Ovary (tissue), 9 donors: Measurements from ENCODE around the gene ATRNL1. TPM values are rescaled to one million over a fixed set of nuclear protein-coding genes. Genes with fewer than 3 reads are reported as not detected.
"Not testable (repeated sequence)": the region's sequence is repeated elsewhere in the genome, so short reads cannot be mapped to it uniquely, and the experiment has no call there.

Experiments used
- DNase-seq, 5 donors: peaks; one replicate each; pipeline ENCODE4 v3.0.0-alpha.2; 2019 to 2020
- H3K27ac ChIP-seq, 2 donors: fragments of 200-600 bp; one replicate each; pipeline versions ENCODE4 v1.5.1 to v1.8.0; 2019 to 2022
- H3K27me3 ChIP-seq: fragments of 200-600 bp; one replicate; pipeline ENCODE4 v1.8.0; 2022
- H3K36me3 ChIP-seq: fragments of 200-600 bp; sonication (generic); one replicate; pipeline ENCODE4 v1.5.1; 2019
- H3K4me1 ChIP-seq: one replicate; pipeline ENCODE4 v1.8.1; 2013; ENCODE audit warnings: mild to moderate bottlenecking, moderate library complexity; ENCODE audit not compliant: insufficient read depth
- H3K4me3 ChIP-seq: fragments of 200-600 bp; sonication (generic); one replicate; pipeline ENCODE4 v1.5.1; 2017
- H3K9me3 ChIP-seq, 2 donors: fragments of 200-600 bp in 1 of 2; sonication (generic) in 1 of 2; one replicate each; pipeline versions ENCODE4 v1.5.1 to v1.8.1; 2013 to 2019; ENCODE audit warnings: mild to moderate bottlenecking in 1 of 2, moderate library complexity in 1 of 2
- EP300 ChIP-seq: sonication (generic); formaldehyde crosslinking; IDR thresholded peaks from one replicate; pipeline ENCODE4 v1.6.1; 2017; ENCODE audit warnings: antibody characterized with exemption
- POLR2A ChIP-seq: fragments of 450-650 bp; IDR thresholded peaks from one replicate; pipeline ENCODE4 v1.6.1; 2017; ENCODE audit warnings: antibody characterized with exemption, mild to moderate bottlenecking, moderate library complexity
- WGBS, 3 donors: extraction: QIAGEN DNeasy Blood & Tissue Kit in 1 of 3; methylation state at CpG; one replicate each; pipeline versions ENCODE4 v1.1.5 to v1.1.7; 2013 to 2017; 5-methylcytosine and 5-hydroxymethylcytosine counted together
- intact Hi-C, 4 donors: fragments of 100-400 bp; cut with DNase I; formaldehyde crosslinking; loops; one replicate each; pipeline versions ENCODE4 v1.11.0 to v1.15.1; 2022 to 2023
- polyA plus RNA-seq, 2 donors: library from polyadenylated mRNA; stranded (reverse); fragments of 200-250 nt in 1 of 2; fragments of 350-450 nt in 1 of 2; fragmentation: Illumina TruSeq in 1 of 2; extraction: RNeasy Lipid Tissue Mini Kit (QIAGEN cat#74804) in 1 of 2; gene quantifications; one replicate each; pipeline ENCODE4 v1.2.3, GENCODE V29; 2013 to 2014
- total RNA-seq, 7 donors: library from RNA; depleted of rRNA in 2 of 7; stranded (reverse); fragments of >200 nt in 2 of 7; fragmentation: NEBNext Ultra II Directional in 3 of 7; extraction: Animal tissue kit (Norgen Biotek cat#: 25700) in 3 of 7; gene quantifications; one replicate each; pipeline versions ENCODE4 v1.1.0 to v1.2.4, GENCODE V29; 2016 to 2023
- TF ChIP-seq, protein P1 (sequence below), 3 donors: fragments of 450-650 bp in 2 of 3; fragments of 200-600 bp in 1 of 3; IDR thresholded peaks; one replicate each; pipeline versions ENCODE4 v1.5.1 to v1.8.0; 2016 to 2022; ENCODE audit warnings: antibody characterized with exemption in 3 of 3, mild to moderate bottlenecking in 1 of 3
- donor health status: DM: no; HTN: no; CAD: no; lungs with moderate emphysema.
- donor health status: DM: no; HTN: no; CAD: no.
- donor health status: Bipolar disorder and iron deficiency.
- donor health status: DM: yes; HTN: yes; CAD: no.
- donor health status: DM: no; HTN: no; CAD: no.
- donor health status: DM: yes; HTN: yes; CAD: no.

ATRNL1 gene
- total and polyA plus RNA-seq, 9 donors: 8.1 to 119 (median 77.8) TPM

DNA sequence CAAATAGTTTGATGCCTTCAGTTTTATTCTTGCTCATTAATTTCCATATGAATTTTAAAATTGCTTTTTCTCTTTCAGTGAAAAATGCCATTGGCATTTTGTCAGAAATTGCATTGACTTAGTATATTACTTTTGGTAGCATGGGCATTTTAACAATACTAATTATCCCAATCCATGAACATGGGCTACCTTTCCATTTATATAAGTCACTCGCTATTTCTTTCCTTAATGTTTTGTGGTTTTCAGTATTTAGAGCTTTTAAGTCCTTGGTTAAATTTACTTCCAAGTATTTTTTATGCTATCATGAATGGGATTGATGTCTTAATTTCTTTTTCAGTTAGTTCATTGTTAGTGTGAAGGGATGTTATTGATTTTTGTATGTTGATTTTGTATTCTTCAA, 297.4 kb downstream of the ATRNL1 start:
- Histone ChIP-seq H3K4me1 (no peaks in the 10 kb centered on the region), H3K27me3 (no peaks in the 10 kb centered on the region), H3K27ac (no peak overlapping the region), H3K9me3 (no peaks in the 10 kb centered on the region), H3K36me3 (no peaks in the 10 kb centered on the region), H3K4me3 (no peak overlapping the region)
- 94 to 100% (median 95%) methylated on average over 1 of the region's 1 CpG for WGBS, 3 donors
- TF ChIP-seq, protein P1, sequence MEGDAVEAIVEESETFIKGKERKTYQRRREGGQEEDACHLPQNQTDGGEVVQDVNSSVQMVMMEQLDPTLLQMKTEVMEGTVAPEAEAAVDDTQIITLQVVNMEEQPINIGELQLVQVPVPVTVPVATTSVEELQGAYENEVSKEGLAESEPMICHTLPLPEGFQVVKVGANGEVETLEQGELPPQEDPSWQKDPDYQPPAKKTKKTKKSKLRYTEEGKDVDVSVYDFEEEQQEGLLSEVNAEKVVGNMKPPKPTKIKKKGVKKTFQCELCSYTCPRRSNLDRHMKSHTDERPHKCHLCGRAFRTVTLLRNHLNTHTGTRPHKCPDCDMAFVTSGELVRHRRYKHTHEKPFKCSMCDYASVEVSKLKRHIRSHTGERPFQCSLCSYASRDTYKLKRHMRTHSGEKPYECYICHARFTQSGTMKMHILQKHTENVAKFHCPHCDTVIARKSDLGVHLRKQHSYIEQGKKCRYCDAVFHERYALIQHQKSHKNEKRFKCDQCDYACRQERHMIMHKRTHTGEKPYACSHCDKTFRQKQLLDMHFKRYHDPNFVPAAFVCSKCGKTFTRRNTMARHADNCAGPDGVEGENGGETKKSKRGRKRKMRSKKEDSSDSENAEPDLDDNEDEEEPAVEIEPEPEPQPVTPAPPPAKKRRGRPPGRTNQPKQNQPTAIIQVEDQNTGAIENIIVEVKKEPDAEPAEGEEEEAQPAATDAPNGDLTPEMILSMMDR (IDR thresholded peaks at IDR 0.05): no peak
- no peak for TF ChIP-seq POLR2A
- no peak for DNase-seq
- intact Hi-C loops: no loop called here

DNA sequence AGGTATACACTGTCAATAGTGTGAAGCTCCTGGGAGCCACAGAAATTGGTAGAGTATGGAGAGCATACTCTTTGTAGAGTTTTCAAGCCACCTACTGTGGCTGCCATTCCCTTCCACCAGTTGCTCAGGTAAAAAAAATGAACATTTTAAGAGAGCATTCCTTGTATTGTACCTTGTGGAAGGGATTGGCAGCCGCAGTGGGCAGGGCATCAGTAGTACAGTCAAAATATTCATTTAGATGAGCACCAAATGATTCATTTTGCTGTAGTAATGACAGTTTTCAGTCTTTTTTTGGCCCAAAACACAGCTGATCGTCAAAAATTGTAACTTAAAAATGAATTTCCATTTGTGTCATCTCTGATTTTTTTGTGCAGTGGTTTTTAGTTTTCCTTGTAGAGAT, 304.9 kb downstream of the ATRNL1 start:
- Histone ChIP-seq H3K27me3 (no peaks in the 10 kb centered on the region), H3K4me3 (no peak overlapping the region), H3K4me1 (no peaks in the 10 kb centered on the region), H3K36me3 (no peaks in the 10 kb centered on the region), H3K27ac (no peak overlapping the region), H3K9me3 (no peaks in the 10 kb centered on the region)
- 92 to 98% (median 92%) methylated on average over 2 of the region's 2 CpGs for WGBS, 3 donors
- no peak for DNase-seq
- intact Hi-C loops: no loop called here
- TF ChIP-seq, protein P1 (IDR thresholded peaks at IDR 0.05): no peak
- no peak for TF ChIP-seq POLR2A
- no peak for TF ChIP-seq EP300

DNA sequence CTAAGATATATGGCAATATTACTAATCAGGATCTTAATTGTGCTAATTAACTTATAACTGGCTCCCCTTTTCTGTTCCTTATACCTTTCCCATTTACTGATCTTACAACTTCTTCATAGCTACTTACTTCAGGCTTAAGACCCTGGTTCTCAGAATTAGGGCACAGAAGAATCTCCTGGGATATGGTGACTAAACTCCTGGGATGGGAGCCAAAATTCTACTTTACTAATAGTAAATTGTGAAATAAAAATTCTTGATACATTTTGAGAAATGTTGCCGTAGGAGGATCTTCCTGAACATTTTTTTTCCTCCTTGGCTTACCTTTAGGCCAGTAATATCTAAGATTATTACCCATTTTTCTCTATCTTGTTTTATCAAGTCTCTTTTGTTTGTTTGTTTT, 309.5 kb downstream of the ATRNL1 start:
- Histone ChIP-seq H3K9me3 (no peaks in the 10 kb centered on the region), H3K27me3 (no peaks in the 10 kb centered on the region), H3K4me1 (no peaks in the 10 kb centered on the region), H3K36me3 (no peaks in the 10 kb centered on the region), H3K27ac (no peak overlapping the region), H3K4me3 (no peak overlapping the region)
- DNase-seq: no peak
- intact Hi-C loops: no loop called here
- WGBS, 3 donors: 0 to 5% (median 4%) methylated on average over 1 of the region's 1 CpG
- TF ChIP-seq POLR2A (no peak), EP300 (no peak)
- TF ChIP-seq, protein P1 (IDR thresholded peaks at IDR 0.05): no peak

DNA sequence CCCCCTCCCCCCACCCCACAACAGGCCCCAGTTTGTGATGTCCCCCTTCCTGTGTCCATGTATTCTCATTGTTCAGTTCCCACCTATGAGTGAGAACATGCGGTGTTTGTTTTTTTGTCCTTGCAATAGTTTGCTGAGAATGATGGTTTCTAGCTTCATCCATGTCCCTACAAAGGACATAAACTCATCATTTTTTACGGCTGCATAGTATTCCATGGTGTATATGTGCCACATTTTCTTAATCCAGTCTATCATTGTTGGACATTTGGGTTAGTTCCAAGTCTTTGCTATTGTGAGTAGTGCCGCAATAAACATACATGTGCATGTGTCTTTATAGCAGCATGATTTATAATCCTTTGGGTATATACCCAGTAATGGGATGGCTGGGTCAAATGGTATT, 312.7 kb downstream of the ATRNL1 start:
- H3K9me3 ChIP-seq, H3K36me3 ChIP-seq, H3K4me1 ChIP-seq, H3K27ac ChIP-seq, H3K27me3 ChIP-seq, DNase-seq, intact Hi-C loops, H3K4me3 ChIP-seq: not testable (repeated sequence)
- 92 to 97% (median 97%) methylated on average over 3 of the region's 3 CpGs for WGBS, 3 donors

DNA sequence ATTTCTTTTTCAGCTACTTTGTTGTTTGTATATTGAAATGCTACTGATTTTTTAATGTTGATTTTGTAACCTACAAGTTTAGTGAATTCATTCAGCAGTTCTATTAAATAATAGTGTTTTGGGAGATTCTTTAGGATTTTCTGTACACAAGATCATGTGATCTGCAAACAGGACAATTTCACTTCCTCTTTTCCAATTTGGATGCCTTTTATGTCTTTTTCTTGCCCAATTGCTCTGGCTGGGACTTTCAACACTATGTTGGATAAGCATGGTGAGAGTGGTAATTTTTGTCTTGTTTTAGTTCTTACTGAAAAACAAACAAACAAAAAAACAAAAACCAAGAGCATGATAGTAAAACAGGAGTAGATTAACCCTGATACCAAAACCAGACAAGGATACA, 316.2 kb downstream of the ATRNL1 start:
- no peak overlapping the region for H3K27ac ChIP-seq
- H3K4me1 ChIP-seq: no peaks in the 10 kb centered on the region
- no peaks in the 10 kb centered on the region for H3K9me3 ChIP-seq
- H3K4me3 ChIP-seq: no peak overlapping the region
- intact Hi-C loops: no loop called here
- no peak for DNase-seq
- TF ChIP-seq EP300 (no peak), POLR2A (no peak)
- H3K36me3 ChIP-seq: no peaks in the 10 kb centered on the region
- no peaks in the 10 kb centered on the region for H3K27me3 ChIP-seq
